ENCODE measurements around the gene MAPK9.

GRCh38 chr5:180326989-180327565 is 35.2 kb upstream of the MAPK9 start:
- no peak for TF ChIP-seq CTCF (IDR thresholded peaks at IDR 0.05)
- no peak for TF ChIP-seq POLR2AphosphoS5 (IDR thresholded peaks at IDR 0.05)

All from transverse colon (tissue), 4 donors.